HT1080 (cell line): ENCODE measurements around the gene AQP5. TPM values are rescaled to one million over a fixed set of nuclear protein-coding genes. Genes with fewer than 3 reads are reported as not detected.
A peak's percentile ranks its signal among the peaks of the same experiment; 100 is the strongest.

Source experiments
- DNase-seq: peaks from one replicate; pipeline ENCODE4 v3.0.0-alpha.2; 2015; ENCODE audit warnings: low read depth
- polyA plus RNA-seq, 2 experiments: library from polyadenylated mRNA; depleted of rRNA; stranded (reverse); fragments of >200 nt; gene quantifications; 2 replicates each; pipeline ENCODE4 v1.2.3, GENCODE V29; 2015
- total RNA-seq: library from RNA; depleted of rRNA; stranded (reverse); fragments of >200 nt; shearing (Covaris generic); gene quantifications from 2 replicates; pipeline ENCODE4 v1.2.3, GENCODE V29; 2014; rRNA removed

Gene AQP5
- not detected in 2 replicates for total RNA-seq
- not detected in 2 replicates for polyA plus RNA-seq (2015; cell fraction: cytosol; rRNA removed)
- polyA plus RNA-seq (2015; cell fraction: nucleus; rRNA removed) = not detected in 2 replicates

DNA sequence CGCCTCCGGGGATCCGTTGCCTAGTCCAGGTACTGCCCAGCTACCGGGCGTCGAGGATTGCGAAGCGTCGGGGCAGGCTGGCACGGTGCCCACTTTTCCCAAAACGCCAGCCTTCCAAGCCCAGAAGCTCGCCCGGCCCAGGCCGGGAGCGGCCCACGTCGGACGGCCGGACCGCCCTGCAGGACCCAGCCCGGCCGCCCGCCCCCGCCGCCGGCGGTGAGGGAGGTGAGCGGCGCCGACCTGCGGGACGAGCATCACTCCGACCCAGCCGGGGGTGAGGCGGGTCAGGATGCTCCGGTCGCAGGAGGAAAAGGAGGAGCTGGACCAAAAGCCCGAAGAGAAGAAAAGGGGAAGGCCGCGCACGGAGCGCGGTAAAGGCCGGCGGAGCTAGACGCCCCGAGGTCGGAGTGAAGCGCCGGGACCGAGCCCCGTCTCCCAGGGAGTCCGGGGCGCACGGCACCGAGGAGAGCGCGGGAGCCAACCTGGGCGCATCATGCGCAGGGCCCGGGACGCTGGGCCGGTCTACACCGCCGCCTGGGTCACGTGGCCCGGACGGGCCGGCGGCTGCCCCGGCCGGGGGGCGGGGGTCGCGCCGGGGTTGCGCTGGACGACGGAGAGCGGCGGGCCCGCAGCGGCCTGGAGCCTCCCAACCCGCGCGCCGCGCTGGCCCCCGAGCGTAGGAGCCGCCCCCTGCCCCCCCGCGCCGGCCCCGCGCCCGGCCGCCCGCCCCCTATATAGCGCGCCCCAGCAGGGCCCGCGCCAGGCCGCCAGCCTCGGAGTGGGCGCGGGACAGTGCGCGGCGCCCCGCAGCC, at the start of gene AQP5:
Gene AQP5, plus strand, starts transcription at position 762 of the 812 bp plus-strand sequence. CDS start 146 bp downstream, outside the sequence.
- no peak for DNase-seq

DNA sequence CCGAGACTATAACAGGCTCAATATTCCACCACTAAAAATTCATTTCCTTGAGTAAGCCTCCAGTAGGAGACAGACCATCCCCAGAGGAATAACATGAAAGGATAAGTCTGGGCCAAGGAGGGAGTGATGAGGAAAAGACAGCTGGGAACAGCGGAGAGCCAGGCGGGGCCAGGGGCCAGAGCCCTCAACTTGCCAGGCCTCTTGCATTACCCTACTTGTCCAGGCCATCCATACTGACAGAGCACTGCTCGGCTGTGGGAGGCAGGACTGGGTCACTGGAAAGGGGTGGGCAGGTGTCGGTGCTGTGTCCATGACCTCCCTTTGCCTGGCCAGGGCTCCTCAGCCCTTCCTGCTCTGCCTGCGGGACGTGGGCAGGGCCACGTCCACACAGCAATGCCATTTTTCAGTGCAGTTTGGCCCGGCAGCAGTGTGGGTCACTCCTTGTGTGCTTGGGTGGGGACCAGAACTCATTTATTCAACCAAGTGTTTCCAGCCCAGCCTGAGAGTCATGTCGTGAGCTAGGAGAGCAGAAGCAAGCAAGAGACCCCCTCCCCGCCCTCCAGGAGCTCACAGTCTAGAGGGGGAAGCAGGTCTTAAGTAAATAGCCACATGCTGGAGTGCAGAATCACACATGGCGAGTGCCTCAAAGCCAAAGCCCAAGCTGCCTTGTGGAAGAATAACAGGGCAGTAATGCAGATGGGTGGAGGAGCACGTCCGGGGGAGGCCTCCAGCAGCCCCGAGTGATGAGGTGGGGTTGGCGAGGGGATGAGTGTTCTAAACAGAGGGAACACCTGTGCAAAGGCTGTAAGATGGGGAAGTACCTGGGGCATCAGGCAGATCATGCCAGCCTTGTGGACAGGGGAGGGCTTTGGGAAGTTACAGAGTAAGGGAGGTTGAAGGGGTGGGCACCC, 49.1 kb upstream of the AQP5 start:
- DNase-seq = no peak

DNA sequence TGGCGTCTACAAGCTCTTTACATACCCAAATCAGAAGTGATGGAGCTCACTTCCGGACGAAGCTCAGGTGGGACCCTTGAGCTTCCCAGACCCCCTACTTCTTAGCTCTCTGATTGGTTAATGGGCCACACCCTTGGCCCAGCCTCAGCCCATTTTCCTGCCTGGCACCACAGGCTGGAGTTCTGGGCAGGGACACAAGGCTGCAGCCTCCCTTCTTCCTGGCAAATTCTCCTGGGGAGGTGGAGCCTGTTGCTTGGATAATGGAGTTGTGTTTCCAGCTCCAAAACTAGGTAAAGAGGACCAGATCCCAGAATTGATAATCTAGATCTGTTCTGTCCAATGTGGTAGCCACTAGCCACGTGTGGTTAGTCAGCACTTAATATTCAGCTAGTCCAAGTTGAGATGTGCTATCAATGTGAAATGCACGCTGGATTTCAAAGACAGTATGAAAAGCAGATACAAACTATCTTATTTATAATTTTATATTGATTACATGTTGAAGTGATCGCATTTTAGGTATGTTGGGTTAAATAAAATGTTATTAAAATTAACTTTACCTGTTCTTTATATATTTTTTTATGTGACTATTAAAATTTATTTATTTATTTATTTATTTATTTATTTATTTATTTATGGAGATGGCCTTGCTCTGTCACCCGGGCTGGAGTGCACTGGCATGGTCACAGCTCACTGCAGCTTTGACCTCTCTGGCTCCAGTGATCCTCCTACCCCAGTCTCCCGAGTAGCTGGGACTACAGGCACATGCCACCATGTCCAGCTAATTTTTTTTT, 45.3 kb upstream of the AQP5 start:
- DNase-seq = no peak

DNA sequence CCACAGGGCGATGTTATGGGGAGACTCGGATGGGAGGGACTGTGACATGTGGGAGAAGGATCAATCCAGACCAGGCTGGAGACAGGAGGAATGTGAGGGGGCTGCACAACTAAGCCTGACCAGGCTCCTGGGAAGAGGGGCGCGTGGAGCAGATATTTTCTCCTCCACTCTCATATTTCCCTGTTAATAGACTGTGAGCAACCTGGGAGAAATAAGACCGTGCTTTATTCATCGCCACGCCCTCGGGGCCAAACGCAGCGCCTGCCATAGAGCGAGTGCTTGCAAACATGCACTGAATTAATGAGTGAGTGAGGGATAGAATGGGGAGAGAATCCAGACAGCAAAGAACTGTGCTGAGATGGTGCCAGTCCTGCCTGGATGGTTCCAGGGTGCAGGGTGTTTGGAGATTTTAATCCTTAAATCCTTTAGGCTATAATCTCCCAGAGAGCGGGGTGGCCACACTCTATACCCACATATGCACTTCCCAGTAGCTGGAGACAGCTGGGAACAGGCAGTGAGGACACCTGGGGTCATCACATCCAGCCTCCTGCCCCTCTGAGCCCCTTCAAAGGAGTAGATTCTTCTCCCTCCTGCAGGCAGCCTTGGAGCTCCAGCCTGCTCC, 44.4 kb upstream of the AQP5 start:
- no peak for DNase-seq

DNA sequence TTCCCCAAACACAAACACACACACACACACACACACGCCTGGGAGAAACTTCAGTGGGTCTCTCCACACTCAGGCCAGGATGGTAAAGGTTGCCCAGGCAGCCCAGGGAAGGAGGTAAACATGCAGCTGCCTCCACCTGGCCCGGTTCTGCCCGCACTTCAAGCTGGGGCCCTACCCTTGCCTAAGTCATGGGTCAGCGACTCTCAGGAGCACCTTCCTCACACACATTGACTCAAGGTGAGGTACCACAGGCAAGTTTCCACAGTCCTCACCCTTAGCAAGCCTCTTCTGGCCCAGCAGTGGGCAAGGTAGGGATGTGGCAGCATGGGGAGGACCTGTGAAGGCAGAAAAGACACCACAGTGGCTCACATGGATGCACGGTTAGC, 43.9 kb upstream of the AQP5 start:
- DNase-seq = no peak

DNA sequence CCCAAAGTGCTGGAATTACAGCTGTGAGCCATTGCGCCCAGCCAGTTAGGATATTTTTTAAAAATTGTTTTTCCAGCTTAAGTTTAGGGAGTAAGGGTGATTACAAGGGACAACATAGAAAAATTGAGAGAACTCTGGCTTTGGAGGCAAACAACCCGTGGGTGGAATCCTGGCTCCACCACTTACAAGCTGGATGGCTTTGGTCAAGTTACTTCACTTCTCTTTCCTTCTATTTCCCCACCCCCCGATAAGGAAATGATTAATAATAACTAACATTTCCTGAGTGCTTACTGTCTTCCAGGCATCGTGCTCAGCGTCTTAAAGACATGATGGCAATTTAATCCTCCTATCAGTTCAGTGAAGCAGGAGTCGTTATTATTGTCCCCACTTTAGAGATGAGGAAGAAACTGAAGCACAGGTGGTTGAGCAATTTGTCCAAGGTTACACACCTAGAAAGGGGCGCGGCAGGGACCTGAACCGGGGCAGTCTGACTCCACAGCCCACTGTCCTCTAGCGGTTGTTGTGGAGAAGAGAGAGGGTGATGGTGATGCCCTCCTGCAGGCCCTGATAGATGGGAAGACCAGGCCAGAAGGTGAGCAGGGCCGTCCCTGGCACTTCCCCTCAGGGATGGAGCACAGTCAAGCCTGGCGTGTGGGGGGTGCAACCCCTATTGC, 41.3 kb upstream of the AQP5 start:
- DNase-seq = peak; percentile 68

DNA sequence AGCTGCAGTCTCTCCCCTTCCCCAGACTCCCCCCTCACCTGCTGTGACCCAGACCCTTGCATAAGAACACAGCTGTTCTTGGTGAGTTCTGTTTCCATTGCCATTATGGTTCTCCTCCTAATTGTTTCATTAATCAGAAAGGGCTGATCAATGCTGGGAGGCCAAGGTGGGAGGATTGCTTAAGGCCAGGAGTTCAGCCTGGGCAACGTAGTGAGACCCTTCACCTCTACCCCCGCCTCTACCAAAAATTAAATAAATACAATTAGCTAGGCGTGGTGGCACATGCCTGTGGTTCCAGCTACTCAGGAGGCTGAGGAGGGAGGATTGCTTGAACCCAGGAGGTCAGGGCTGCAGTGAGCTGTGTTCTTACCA, 40.8 kb upstream of the AQP5 start:
- no peak for DNase-seq

DNA sequence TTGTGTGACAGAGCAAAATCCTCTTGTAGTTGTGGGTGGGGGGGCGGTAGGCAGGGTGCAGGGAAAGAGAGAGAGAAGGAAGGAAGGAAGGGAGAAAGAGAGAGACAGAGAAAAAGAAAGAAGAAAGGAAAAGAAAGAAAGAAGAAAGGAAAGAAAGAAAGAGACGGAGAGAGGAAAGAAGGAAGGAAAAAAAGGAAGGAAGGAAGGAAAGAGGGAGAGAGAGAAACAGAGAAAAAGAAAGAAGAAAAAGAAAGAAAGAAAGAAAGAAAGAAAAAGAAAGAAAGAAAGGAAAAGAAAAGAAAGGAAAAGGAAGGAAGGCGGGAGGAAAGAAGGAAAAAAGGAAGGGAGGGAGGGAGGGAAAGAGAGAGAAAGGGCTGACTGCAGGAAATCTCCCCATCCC, 40.4 kb upstream of the AQP5 start:
- no peak for DNase-seq

DNA sequence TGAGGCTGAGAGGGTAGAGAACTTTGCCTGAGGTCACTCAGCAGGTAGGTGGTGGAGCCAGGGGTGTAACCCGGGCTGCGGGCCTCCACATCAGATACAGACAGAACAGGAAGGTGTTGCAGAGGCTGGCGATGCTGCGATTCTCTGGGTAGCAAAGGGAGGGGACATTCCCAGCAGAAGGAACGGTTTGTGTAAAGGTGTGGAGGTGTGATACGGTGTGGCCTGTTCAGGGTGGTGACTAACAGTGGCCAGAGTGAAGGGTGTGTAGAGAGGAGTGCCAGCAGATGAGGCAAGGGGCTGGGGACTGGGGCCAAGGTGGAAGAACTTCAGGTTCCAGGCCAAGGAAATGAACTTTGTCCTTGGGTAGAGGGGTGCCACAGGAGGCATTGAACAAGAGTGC, 39.7 kb upstream of the AQP5 start:
- DNase-seq = no peak

DNA sequence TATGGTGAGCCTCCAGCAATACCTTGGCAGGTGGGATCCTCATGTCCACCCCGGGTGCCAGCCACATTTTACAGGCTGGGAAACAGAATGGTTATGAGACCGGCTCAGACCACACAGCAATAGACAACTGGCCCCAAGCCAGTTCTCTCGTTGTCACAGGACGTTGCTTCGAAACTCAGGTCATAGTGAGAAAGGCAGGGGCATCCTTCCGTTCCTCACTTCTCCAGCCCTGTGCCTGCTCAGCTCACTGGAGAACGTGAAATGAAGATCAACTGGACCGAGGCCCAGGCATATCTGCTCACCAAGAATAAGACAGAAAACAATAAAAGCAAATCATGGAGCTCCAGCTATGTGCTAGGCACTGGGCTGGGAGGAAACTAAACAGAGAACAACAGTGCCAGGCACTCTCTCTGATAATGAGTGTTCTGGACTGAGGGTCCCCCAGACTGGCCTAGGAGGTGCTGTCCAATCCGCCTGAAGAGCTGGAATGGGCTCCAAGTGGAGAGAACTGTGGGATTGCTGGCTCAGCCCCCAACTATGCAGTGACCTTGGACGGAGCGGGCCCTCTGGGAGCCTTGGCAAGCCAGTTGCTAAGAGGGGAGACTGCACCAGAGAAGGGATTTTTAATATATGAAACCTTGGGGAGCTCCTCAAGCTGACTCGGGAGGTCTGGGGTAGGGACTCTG, 39.2 kb upstream of the AQP5 start:
- DNase-seq = no peak

DNA sequence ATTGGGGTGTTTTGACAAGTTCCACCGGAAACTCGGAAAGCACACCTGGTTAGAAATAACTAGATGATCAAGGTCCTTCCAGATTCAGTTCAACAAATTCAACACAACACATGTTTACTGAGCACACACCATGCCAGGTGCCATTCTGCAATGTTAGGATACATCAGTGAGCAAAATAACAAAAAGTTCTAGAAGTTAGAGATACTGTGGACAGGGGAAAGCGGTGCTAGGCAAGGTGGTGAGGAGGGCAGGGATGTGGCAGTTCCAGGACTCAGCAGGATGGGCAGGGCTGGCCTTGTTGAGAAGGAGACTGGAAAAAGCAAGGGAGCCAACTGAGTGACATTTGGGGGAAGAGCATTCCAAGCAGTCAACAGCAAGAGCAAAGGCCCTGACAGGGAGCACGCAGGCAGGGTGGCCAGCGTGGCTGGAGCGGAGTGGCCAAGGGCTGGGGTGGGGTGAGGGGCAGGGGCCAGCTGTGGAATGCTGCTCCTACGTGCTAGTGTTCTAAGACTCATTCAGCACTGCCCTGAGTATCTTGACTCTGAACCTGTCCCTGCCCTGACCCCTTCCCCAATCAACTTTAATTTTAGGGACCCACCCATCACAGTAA, 38.5 kb upstream of the AQP5 start:
- no peak for DNase-seq

DNA sequence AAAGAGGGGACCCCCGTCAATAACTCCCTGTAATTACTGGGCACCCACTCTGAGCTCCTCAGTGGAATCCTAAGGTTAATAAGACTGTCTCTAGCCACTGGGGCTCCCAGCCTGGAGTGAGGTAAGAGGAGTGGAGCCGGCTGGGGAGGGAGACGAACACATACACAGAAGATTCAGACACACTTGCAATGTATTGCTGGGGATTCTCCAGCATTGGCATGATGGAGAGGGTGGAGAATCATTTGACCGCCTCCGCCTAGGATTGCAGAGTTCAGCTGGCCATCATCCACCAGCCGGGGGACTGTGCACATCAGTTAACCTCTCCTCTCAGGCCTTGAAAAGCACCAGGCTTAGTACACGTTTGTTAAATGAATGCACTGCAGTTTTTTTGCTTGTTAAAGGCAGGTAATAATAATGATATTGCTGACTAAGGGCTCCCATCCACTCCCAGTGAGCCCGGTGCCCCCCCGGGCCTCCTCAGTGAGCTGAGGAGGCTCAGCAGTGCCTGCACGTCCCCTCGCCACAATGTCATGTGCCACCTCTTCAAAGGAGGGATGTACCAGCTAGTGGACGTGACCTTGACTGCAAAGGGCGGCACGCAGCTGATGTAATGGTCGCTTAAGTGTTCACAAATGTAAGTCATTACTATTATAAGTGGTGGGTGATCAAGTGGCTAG, 37.7 kb upstream of the AQP5 start:
- no peak for DNase-seq

DNA sequence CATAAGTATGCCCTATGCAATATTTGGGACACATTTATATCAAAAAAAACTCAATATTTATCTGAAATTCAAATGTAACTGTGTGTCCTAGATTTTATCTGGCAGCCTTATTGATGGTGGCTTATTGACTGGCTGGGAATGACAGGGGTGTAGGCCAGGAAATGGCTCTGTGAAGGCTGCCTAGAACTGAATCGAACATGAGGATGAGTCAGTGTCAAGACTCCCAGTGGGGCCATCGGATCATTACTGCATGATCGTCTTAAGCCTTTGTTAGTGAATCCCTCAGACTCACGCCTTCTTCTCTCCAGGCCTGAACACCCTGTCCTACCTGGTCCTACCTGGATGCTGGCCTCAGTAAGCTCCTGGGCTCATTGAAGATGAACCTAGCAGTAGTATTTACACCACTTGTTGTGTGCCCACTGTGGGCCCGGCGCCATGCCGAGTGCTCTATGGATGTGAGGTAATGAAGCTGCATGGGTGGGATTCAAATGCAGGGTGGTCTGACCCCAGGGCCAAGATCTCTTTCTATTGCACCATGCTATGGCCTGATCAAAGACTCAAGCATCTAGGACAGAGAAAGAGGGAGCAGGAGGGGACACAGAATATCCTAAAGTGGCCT, 36.9 kb upstream of the AQP5 start:
- DNase-seq = no peak

DNA sequence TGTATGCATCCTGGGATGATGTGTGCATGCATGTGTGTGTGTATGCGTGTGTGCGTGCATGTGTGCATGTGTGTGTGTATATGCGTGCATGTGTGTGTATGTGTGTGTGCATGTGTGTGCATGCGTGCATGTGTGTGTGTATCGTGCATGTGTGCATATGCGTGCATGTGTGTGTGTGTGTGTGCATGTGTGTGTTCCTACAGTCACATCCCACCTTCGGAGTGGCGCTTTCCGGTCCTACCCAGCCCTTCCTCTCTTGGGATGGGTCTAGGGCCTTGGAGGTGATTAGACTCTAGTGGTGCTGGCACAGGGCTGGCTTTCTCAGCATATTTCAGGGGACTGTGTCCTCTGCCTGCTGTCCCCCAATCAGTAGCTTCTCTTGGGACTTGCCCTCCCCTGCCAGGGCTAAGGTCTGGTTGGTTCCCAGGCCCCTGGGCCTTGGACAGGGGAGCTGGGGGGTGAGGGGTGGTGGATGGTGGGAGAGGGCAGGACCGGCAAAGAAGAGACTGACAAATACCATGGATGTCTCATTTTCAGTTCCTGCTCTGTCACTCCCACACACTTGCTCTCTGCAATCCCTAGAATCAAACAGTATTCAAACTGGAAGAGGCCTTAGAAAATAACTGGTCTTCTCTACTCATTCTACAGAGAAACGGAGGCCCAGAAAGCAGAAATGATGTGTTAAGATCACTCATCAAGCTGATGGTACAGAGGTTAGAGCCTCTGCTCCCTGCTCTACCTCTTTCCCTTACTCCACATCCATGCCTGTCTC, 36.1 kb upstream of the AQP5 start:
- DNase-seq = no peak

DNA sequence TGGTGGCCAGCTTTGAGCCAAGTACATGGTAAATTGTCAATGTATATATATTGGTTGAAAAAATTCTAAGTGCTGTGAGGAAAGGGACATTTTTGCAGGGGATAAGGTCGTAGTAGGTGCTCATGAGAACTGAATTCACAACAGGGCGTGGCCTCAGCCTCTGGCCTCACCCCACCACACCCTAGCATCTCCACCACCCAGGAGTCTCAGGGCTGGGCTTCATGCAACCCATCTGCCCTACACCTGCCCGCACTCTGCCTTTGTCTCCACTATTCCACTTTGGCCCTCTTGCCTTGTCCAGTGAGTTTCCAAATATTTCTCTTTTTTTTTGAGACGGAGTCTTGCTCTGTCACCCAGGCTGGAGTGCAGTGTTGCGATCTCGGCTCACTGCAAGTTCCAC, 33.2 kb upstream of the AQP5 start:
- no peak for DNase-seq

DNA sequence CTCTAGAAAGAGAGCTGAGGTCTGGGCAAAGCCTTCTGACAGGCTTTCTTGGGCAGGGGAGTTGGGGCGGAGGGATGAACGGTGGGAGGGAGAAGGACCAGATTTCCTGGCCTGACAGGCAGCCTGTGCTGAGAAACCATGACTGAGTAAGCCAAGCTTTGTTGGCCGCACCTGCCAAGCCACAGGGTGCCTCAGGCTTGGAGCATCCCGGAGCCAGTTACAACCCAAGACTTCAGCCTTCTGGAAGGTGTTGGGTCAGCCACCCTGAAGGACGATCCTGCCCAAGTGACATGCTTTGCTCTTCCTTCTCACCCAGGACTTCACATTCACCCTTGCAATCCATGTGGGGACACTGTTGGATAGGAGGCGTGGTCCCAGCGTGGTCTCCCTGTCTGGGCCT, 32.1 kb upstream of the AQP5 start:
- no peak for DNase-seq

DNA sequence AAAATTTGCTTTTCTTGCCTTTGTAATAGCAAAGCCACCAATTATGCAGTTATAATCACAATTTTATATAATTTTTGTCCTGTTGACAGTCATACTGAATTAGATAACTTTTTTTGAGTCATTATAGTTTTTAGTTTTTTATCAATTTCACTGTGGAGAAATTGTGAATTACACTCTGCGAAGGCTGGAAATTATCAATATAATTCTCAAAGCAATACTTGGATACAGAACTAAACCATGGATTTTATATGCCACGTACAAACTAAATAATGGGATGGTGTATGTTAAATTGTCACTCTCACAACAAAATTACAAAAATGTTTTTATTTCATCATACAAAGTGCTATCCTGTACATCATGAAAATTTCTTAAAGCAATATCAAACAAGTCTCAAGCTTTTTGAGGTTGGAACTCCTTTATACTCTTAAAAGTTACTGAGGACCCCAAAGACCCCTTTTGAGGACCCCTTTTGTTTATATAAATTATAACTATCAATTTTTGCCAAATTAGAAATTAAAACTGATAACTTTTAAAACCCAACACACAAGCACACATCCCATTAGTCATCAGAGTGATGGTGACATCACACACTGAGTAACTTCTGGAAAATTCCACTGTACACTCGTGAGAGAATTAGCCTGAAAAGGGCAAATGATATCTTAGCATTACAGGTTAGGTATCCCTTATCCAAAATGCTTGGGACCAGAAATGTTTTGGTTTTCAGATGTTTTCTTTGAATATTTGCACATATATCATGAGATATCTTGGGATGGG, 31.0 kb upstream of the AQP5 start:
- DNase-seq = peak; percentile 60
